ENCODE measurements around the gene MAGEL2.
"Not testable (repeated sequence)": the region's sequence is repeated elsewhere in the genome, so short reads cannot be mapped to it uniquely, and the experiment has no call there.

The MAGEL2 gene

DNA sequence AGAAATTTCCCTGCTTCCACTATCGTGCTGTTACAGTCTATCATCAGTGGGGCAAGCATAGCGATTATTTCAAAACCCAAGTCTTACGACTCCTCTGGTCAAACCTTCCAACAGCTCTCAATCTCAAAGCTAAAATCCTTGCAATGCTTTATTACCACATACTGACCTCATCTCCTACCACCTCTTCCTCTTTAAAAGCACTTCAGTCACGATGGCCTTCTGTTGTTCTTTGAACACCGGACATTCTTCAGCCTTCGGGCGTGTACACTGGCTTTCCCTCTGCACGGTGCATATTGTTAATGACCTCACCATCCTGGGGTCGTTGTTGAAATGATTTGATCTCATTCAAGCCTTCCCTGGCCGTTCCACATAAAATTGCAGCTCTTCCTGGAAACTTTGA, 31.1 kb downstream of the MAGEL2 start:
- no peaks in the 10 kb centered on the region for H3K4me1 ChIP-seq (ENCODE audit: control insufficient read depth in 5 of 5, insufficient read depth in 5 of 5, low read length in 5 of 5)
- H3K9me3 ChIP-seq (ENCODE audit: control insufficient read depth in 5 of 5, low read length in 5 of 5), result peaks cover 0 to 7% (median 0%) of the 10 kb centered on the region in 5 donors
- H3K36me3 ChIP-seq (ENCODE audit: control insufficient read depth in 5 of 5, insufficient read depth in 5 of 5, low read length in 5 of 5), result no peaks in the 10 kb centered on the region
- H3K27me3 ChIP-seq (ENCODE audit: control insufficient read depth in 5 of 5, insufficient read depth in 4 of 5, low read length in 5 of 5), result no peaks in the 10 kb centered on the region
- no peak overlapping the region for H3K27ac ChIP-seq (ENCODE audit: low read depth, low read length)
- no peak overlapping the region for H3K4me3 ChIP-seq (ENCODE audit: low read depth in 1 of 5, low read length in 5 of 5)
- H3K9ac ChIP-seq (ENCODE audit: low read length in 5 of 5), result no peak overlapping the region

DNA sequence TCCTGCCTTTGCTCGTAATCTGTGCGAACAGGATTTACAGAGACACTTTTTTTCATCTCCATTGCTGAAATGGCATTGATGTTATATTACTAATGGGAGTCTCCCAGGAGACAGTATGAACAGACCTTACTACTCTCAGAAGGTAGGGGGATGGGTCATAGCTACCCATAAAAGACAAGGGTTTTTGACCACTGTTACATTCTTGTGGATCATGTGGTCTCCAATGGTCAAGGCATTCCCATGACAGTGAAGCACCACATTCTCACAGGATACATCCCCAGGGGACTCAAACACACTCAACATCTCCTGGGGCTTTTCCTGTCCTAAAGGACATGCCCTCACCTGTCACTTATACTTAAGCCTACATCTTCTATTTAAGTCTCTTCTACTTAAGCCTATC, 41.4 kb downstream of the MAGEL2 start:
- Histone ChIP-seq H3K4me3 (ENCODE audit: low read depth in 1 of 5, low read length in 5 of 5) (no peak overlapping the region), H3K9ac (ENCODE audit: low read length in 5 of 5) (no peak overlapping the region), H3K27ac (ENCODE audit: low read depth, low read length) (no peak overlapping the region), H3K9me3 (ENCODE audit: control insufficient read depth in 5 of 5, low read length in 5 of 5) (no peaks in the 10 kb centered on the region), H3K27me3 (ENCODE audit: control insufficient read depth in 5 of 5, insufficient read depth in 4 of 5, low read length in 5 of 5) (no peaks in the 10 kb centered on the region), H3K36me3 (ENCODE audit: control insufficient read depth in 5 of 5, insufficient read depth in 5 of 5, low read length in 5 of 5) (no peaks in the 10 kb centered on the region), H3K4me1 (ENCODE audit: control insufficient read depth in 5 of 5, insufficient read depth in 5 of 5, low read length in 5 of 5) (no peaks in the 10 kb centered on the region)

DNA sequence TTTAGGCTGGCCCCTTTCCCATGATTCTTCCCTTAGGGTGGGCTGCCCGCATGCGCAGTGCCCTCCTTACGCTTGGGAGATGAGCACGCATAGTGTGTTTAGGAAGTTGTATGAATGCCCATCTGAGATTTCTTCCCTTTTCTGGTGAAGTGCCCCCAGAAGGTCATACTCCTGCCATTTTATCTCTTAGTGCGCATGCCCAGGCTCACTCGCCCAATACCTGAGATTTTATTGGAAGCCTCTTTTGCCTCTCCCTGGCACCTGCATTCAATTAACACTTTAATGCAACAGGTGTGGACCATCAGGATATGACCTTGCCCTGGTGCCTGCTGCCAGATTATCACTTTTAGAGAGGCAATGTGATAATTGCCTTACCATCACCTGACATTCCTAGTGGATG, 45.5 kb downstream of the MAGEL2 start:
- H3K27me3 ChIP-seq (ENCODE audit: control insufficient read depth in 5 of 5, insufficient read depth in 4 of 5, low read length in 5 of 5), result no peaks in the 10 kb centered on the region

DNA sequence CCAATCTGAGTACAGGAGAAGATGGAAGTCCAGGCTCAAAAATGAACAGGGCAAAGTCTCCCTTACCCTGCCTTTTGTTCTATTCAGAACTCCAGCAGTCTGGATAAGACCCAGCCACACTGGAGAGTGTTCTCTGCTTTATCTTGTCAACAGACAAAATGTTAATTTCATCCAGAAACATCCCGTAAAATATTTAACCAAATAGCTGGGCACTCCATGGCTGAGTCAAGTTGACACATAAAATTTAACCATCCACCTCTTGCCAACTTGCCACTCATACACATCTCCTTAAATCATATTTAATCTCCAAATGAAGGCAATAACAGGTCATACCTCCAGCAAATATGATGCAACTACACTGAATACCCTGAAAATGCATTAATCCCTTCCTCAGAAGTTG, 48.6 kb downstream of the MAGEL2 start:
- no peaks in the 10 kb centered on the region for H3K4me1 ChIP-seq (ENCODE audit: control insufficient read depth in 5 of 5, insufficient read depth in 5 of 5, low read length in 5 of 5)
- H3K9me3 ChIP-seq (ENCODE audit: control insufficient read depth in 5 of 5, low read length in 5 of 5), result no peaks in the 10 kb centered on the region
- no peak overlapping the region for H3K4me3 ChIP-seq (ENCODE audit: low read depth in 1 of 5, low read length in 5 of 5)
- H3K27me3 ChIP-seq (ENCODE audit: control insufficient read depth in 5 of 5, insufficient read depth in 4 of 5, low read length in 5 of 5), result no peaks in the 10 kb centered on the region
- H3K9ac ChIP-seq (ENCODE audit: low read length in 5 of 5), result no peak overlapping the region
- H3K27ac ChIP-seq (ENCODE audit: low read depth, low read length), result no peak overlapping the region
- H3K36me3 ChIP-seq (ENCODE audit: control insufficient read depth in 5 of 5, insufficient read depth in 5 of 5, low read length in 5 of 5), result no peaks in the 10 kb centered on the region

More for the DNA sequence above, 45.5 kb downstream of the MAGEL2 start:
- H3K4me3 ChIP-seq (ENCODE audit: low read depth in 1 of 5, low read length in 5 of 5), result no peak overlapping the region
- no peak overlapping the region for H3K9ac ChIP-seq (ENCODE audit: low read length in 5 of 5)
- no peaks in the 10 kb centered on the region for H3K9me3 ChIP-seq (ENCODE audit: control insufficient read depth in 5 of 5, low read length in 5 of 5)
- no peak overlapping the region for H3K27ac ChIP-seq (ENCODE audit: low read depth, low read length)
- no peaks in the 10 kb centered on the region for H3K36me3 ChIP-seq (ENCODE audit: control insufficient read depth in 5 of 5, insufficient read depth in 5 of 5, low read length in 5 of 5)
- no peaks in the 10 kb centered on the region for H3K4me1 ChIP-seq (ENCODE audit: control insufficient read depth in 5 of 5, insufficient read depth in 5 of 5, low read length in 5 of 5)

DNA sequence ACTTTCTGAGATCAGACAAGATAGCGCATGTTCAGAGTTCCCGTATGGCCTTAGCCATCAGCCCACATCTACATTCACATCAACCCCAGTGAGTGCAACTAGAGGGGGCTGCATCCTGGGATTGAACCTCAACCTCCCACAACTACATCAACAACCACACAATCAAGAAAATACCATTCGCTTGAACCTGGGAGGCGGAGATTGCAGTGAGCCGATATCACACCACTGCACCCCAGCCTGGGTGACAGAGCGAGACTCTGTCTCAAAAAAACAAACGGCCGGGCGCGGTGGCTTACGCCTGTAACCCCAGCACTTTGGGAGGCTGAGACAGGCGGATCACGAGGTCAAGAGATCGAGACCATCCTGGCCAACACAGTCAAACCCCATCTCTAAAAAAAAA, 50.4 kb downstream of the MAGEL2 start:
- not testable (repeated sequence) for H3K27ac ChIP-seq (ENCODE audit: low read depth, low read length); H3K27me3 ChIP-seq (ENCODE audit: control insufficient read depth in 5 of 5, insufficient read depth in 4 of 5, low read length in 5 of 5); H3K9me3 ChIP-seq (ENCODE audit: control insufficient read depth in 5 of 5, low read length in 5 of 5); H3K9ac ChIP-seq (ENCODE audit: low read length in 5 of 5); H3K4me3 ChIP-seq (ENCODE audit: low read depth in 1 of 5, low read length in 5 of 5); H3K36me3 ChIP-seq (ENCODE audit: control insufficient read depth in 5 of 5, insufficient read depth in 5 of 5, low read length in 5 of 5); H3K4me1 ChIP-seq (ENCODE audit: control insufficient read depth in 5 of 5, insufficient read depth in 5 of 5, low read length in 5 of 5)

DNA sequence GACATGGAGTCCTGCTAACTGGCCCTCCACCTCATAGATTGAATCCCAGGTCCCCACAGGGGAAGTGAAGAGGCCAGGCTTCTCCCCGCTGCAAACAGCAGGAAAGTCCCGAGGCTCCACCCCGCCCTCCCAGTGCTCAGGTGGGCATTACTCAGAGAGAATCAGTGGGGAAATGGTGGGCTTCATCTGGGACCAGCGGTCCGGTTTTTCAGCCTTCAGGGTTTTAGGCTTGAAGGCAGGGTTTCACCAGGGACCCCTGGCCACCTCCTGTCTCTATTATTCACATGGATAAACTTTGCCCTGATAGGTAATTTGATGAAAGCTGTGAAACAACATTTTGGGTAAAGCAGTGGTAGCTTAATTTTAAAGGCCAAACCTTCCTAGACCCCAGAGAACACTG, 50.9 kb downstream of the MAGEL2 start:
- no peaks in the 10 kb centered on the region for H3K36me3 ChIP-seq (ENCODE audit: control insufficient read depth in 5 of 5, insufficient read depth in 5 of 5, low read length in 5 of 5)
- no peak overlapping the region for H3K9ac ChIP-seq (ENCODE audit: low read length in 5 of 5)
- H3K27ac ChIP-seq (ENCODE audit: low read depth, low read length), result no peak overlapping the region
- no peak overlapping the region for H3K4me3 ChIP-seq (ENCODE audit: low read depth in 1 of 5, low read length in 5 of 5)
- H3K4me1 ChIP-seq (ENCODE audit: control insufficient read depth in 5 of 5, insufficient read depth in 5 of 5, low read length in 5 of 5), result no peaks in the 10 kb centered on the region
- H3K27me3 ChIP-seq (ENCODE audit: control insufficient read depth in 5 of 5, insufficient read depth in 4 of 5, low read length in 5 of 5), result no peaks in the 10 kb centered on the region
- H3K9me3 ChIP-seq (ENCODE audit: control insufficient read depth in 5 of 5, low read length in 5 of 5), result no peaks in the 10 kb centered on the region

DNA sequence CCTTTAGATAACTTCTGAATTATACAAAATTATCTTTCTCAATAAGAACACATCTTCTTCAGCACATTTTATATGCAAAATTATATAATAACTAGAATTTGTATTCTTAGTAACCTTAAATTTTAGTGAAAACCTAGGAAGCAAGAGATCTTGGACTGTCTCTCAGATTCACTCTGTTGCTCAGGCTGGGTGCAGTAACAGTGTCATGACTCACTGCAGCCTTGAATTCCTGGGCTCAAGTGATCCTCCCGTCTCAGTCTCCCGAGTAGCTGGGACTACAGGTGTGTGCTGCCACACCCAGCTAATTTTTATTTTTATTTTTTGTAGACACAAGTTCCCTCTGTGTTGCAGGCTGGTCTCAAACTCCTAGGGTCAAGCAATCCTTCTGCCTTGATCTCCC, 52.3 kb downstream of the MAGEL2 start:
- Histone ChIP-seq H3K36me3 (ENCODE audit: control insufficient read depth in 5 of 5, insufficient read depth in 5 of 5, low read length in 5 of 5) (no peaks in the 10 kb centered on the region), H3K4me3 (ENCODE audit: low read depth in 1 of 5, low read length in 5 of 5) (no peak overlapping the region), H3K9me3 (ENCODE audit: control insufficient read depth in 5 of 5, low read length in 5 of 5) (no peaks in the 10 kb centered on the region), H3K4me1 (ENCODE audit: control insufficient read depth in 5 of 5, insufficient read depth in 5 of 5, low read length in 5 of 5) (no peaks in the 10 kb centered on the region), H3K9ac (ENCODE audit: low read length in 5 of 5) (no peak overlapping the region), H3K27ac (ENCODE audit: low read depth, low read length) (no peak overlapping the region), H3K27me3 (ENCODE audit: control insufficient read depth in 5 of 5, insufficient read depth in 4 of 5, low read length in 5 of 5) (no peaks in the 10 kb centered on the region)

DNA sequence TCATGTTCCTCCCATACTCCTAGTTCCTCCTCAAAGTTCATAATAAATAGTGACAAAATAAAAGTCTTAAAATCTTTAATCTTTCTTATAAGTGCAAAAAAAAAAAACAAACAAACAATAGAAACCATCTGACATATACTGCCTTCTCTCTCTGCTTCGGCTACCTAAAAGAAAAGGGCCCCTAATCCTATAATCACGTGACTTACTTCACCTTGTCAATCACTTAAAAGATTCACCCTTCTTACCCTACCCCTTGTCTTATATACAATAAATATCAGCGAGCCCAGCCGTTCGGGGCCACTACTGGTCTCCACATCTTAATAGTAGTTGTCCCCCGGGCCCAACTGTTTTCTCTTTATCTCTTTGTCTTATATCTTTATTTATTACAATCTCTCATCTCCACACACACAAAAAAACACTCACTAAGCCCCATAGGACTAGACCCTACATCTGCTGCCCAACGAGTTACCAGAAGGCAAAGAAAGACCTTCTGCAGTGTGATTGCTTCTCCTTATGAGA, 53.4 kb downstream of the MAGEL2 start:
- H3K36me3 ChIP-seq (ENCODE audit: control insufficient read depth in 5 of 5, insufficient read depth in 5 of 5, low read length in 5 of 5), result no peaks in the 10 kb centered on the region
- no peaks in the 10 kb centered on the region for H3K4me1 ChIP-seq (ENCODE audit: control insufficient read depth in 5 of 5, insufficient read depth in 5 of 5, low read length in 5 of 5)
- H3K9me3 ChIP-seq (ENCODE audit: control insufficient read depth in 5 of 5, low read length in 5 of 5), result no peaks in the 10 kb centered on the region
- H3K9ac ChIP-seq (ENCODE audit: low read length in 5 of 5), result no peak overlapping the region
- no peak overlapping the region for H3K4me3 ChIP-seq (ENCODE audit: low read depth in 1 of 5, low read length in 5 of 5)
- H3K27ac ChIP-seq (ENCODE audit: low read depth, low read length), result no peak overlapping the region
- no peaks in the 10 kb centered on the region for H3K27me3 ChIP-seq (ENCODE audit: control insufficient read depth in 5 of 5, insufficient read depth in 4 of 5, low read length in 5 of 5)
